ENCODE measurements around the gene TEX44. TPM values are rescaled to one million over a fixed set of nuclear protein-coding genes. Genes with fewer than 3 reads are reported as not detected.

The TEX44 gene
- total and polyA plus RNA-seq, 2 of the 13 experiments (the other 11 are each of a cell fraction or from before 2014, with no cell fraction given), result not detected

DNA sequence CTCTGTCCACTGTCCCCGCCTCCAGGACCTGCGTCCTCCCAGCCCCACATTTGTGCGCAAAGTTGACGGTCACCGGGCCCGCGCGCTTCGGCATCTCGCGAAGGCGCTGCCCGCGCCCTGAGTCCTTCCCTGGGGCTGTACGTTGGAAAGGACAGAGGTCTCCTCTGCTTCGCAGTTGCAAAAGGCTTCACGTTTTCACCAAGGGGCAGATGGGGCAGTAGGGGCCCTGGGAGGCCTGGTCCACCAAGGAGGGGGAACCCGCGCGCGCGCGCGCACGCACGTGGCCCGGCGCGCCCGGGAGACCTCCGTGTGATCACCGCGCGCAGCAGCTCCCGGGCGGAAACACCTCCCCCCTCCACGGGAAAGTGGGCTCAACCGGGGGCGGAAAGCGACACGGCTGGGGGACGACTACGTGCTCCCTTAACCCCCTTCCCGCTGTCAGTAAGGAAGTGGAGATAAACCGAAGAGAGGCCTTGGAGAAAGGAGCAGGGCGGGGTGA is 21.9 kb downstream of the TEX44 start:
- intact Hi-C loops (cut with micrococcal nuclease; ENCODE audit: unreplicated experiment), result no loop called here
- Histone ChIP-seq H3K4me2 (ENCODE audit: low read depth, low read length) (0 out of 2 replicates have a peak overlapping the region, but pooled peaks have one; percentile 18), H3K9ac (ENCODE audit: insufficient read depth, low read depth, low read length) (no peak overlapping the region; the same call in 1 of the 2 replicates), H4K20me1 (ENCODE audit: insufficient read depth, low read length) (no peaks in the 10 kb centered on the region), H3K36me3 (replicated peaks in 1 of 2; ENCODE audit: control insufficient read depth in 1 of 2, insufficient read depth in 2 of 2, low read length in 2 of 2) (no peaks in the 10 kb centered on the region), H3K27me3 (ENCODE audit: control insufficient read depth in 1 of 2, insufficient read depth in 2 of 2, low read length in 2 of 2) (peaks cover 0 to 4% of the 10 kb centered on the region in 2 experiments; a peak in 2 of 5 replicates), H3K4me3 (replicated peaks in 1 of 3; ENCODE audit: insufficient read depth in 1 of 3, low read depth in 2 of 3, low read length in 3 of 3) (no peak overlapping the region; a peak in 1 of 6 replicates), H3K27ac (ENCODE audit: extremely low read length, insufficient read depth, low read length) (peak overlapping the region; percentile 47), H3K79me2 (ENCODE audit: insufficient read depth, low read length) (no peaks in the 10 kb centered on the region), H2AFZ (ENCODE audit: low read length) (no peak overlapping the region), H3K9me3 (ENCODE audit: low read length) (no peaks in the 10 kb centered on the region), H3K4me1 (ENCODE audit: insufficient read depth, low read length) (peaks cover 70% of the 10 kb centered on the region)
- in situ Hi-C loops (cut with HindIII; ENCODE audit: extremely low pct_ligation_motif_present, low pct_unique_long_range_greater_than_20kb), result loop anchor here (5.0 kb wide), 2 partner anchors 58 to 98 kb away; no protein-coding TSS in a partner anchor
- ChIA-PET POLR2A (interaction anchor here (1.0 to 2.1 kb wide), 6 partner anchors 14 to 99 kb away, joined by 3 to 14 read pairs (median 5); no protein-coding TSS in a partner anchor), CTCF (ENCODE audit: low intra/inter-chr PET ratio, low total read pairs) (interaction anchor here (3.7 kb wide), 1 partner anchor 59 kb away, joined by 39 read pairs; no protein-coding TSS in a partner anchor)
- WGBS (ENCODE audit: low lambda C conversion rate), result 86% methylated on average over 46 of the region's 46 CpGs
- no peak for DNase-seq (ENCODE audit: low spot score)
- no TSS peak for BruUV-seq (replicated peaks)
- FAIRE-seq, result no peak
- no peak for ATAC-seq
- TF ChIP-seq RFX5 (IDR thresholded peaks at IDR 0.05; ENCODE audit: low read depth, low read length) (no peak), HDAC2 (CRISPR knock-in tag; IDR thresholded peaks at IDR 0.05) (no peak), HOXA3 (CRISPR knock-in tag; IDR thresholded peaks at IDR 0.05) (peak; percentile 80), PAX8 (CRISPR knock-in tag; IDR thresholded peaks at IDR 0.05; ENCODE audit: borderline replicate concordance) (no peak), PRPF4 (IDR thresholded peaks at IDR 0.05; ENCODE audit: low read depth, low read length, poor library complexity, severe bottlenecking) (peak; percentile 91), YEATS4 (CRISPR knock-in tag; IDR thresholded peaks at IDR 0.05; ENCODE audit: borderline replicate concordance) (no peak), TEAD2 (CRISPR knock-in tag; IDR thresholded peaks at IDR 0.05) (no peak), AGO2 (optimal IDR thresholded peaks at IDR 0.05; ENCODE audit: low read depth, low read length) (peak; percentile 77)
- TF ChIP-seq, protein P1, sequence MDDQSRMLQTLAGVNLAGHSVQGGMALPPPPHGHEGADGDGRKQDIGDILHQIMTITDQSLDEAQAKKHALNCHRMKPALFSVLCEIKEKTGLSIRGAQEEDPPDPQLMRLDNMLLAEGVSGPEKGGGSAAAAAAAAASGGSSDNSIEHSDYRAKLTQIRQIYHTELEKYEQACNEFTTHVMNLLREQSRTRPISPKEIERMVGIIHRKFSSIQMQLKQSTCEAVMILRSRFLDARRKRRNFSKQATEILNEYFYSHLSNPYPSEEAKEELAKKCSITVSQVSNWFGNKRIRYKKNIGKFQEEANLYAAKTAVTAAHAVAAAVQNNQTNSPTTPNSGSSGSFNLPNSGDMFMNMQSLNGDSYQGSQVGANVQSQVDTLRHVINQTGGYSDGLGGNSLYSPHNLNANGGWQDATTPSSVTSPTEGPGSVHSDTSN (CRISPR knock-in tag; IDR thresholded peaks at IDR 0.05; ENCODE audit: borderline replicate concordance), result no peak
- TF ChIP-seq, protein P2, sequence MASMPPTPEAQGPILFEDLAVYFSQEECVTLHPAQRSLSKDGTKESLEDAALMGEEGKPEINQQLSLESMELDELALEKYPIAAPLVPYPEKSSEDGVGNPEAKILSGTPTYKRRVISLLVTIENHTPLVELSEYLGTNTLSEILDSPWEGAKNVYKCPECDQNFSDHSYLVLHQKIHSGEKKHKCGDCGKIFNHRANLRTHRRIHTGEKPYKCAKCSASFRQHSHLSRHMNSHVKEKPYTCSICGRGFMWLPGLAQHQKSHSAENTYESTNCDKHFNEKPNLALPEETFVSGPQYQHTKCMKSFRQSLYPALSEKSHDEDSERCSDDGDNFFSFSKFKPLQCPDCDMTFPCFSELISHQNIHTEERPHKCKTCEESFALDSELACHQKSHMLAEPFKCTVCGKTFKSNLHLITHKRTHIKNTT (CRISPR knock-in tag; IDR thresholded peaks at IDR 0.05), result no peak
- TF ChIP-seq, protein P3, sequence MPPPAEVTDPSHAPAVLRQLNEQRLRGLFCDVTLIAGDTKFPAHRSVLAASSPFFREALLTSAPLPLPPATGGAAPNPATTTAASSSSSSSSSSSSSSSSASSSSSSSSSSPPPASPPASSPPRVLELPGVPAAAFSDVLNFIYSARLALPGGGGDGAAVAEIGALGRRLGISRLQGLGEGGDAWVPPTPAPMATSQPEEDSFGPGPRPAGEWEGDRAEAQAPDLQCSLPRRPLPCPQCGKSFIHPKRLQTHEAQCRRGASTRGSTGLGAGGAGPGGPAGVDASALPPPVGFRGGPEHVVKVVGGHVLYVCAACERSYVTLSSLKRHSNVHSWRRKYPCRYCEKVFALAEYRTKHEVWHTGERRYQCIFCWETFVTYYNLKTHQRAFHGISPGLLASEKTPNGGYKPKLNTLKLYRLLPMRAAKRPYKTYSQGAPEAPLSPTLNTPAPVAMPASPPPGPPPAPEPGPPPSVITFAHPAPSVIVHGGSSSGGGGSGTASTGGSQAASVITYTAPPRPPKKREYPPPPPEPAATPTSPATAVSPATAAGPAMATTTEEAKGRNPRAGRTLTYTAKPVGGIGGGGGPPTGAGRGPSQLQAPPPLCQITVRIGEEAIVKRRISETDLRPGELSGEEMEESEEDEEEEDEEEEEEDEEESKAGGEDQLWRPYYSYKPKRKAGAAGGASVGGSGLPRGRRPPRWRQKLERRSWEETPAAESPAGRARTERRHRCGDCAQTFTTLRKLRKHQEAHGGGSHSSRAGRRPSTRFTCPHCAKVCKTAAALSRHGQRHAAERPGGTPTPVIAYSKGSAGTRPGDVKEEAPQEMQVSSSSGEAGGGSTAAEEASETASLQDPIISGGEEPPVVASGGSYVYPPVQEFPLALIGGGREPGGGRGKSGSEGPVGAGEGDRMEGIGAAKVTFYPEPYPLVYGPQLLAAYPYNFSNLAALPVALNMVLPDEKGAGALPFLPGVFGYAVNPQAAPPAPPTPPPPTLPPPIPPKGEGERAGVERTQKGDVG (CRISPR knock-in tag; IDR thresholded peaks at IDR 0.05; ENCODE audit: borderline replicate concordance), result peak; percentile 64; the same call in 1 of the 2 replicates
- TF ChIP-seq, protein P4, sequence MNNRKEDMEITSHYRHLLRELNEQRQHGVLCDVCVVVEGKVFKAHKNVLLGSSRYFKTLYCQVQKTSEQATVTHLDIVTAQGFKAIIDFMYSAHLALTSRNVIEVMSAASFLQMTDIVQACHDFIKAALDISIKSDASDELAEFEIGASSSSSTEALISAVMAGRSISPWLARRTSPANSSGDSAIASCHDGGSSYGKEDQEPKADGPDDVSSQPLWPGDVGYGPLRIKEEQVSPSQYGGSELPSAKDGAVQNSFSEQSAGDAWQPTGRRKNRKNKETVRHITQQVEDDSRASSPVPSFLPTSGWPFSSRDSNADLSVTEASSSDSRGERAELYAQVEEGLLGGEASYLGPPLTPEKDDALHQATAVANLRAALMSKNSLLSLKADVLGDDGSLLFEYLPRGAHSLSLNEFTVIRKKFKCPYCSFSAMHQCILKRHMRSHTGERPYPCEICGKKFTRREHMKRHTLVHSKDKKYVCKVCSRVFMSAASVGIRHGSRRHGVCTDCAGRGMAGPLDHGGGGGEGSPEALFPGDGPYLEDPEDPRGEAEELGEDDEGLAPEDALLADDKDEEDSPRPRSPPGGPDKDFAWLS (CRISPR knock-in tag; IDR thresholded peaks at IDR 0.05; ENCODE audit: borderline replicate concordance), result no peak
- TF ChIP-seq, protein P5, sequence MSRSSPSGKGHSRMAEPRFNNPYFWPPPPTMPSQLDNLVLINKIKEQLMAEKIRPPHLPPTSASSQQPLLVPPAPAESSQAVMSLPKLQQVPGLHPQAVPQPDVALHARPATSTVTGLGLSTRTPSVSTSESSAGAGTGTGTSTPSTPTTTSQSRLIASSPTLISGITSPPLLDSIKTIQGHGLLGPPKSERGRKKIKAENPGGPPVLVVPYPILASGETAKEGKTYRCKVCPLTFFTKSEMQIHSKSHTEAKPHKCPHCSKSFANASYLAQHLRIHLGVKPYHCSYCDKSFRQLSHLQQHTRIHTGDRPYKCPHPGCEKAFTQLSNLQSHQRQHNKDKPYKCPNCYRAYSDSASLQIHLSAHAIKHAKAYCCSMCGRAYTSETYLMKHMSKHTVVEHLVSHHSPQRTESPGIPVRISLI (CRISPR knock-in tag; IDR thresholded peaks at IDR 0.05; ENCODE audit: borderline replicate concordance), result no peak
